Gastrocnemius medialis (tissue), 4 donors: ENCODE measurements around the gene FIBCD1. TPM values are rescaled to one million over a fixed set of nuclear protein-coding genes. Genes with fewer than 3 reads are reported as not detected.

Source experiments
- ATAC-seq, 2 donors: fragments of 150-250 bp; one replicate each; pipeline ENCODE4 v1.9.1; 2016
- DNase-seq, 2 donors: peaks; one replicate each; pipeline ENCODE4 v3.0.0-alpha.2; 2019
- H3K27ac ChIP-seq, 4 donors: fragments of 200-600 bp; sonication (generic); 1 replicate in 1 of 4; 2 replicates in 3 of 4; pipeline ENCODE4 v1.5.1; 2016 to 2018; ENCODE audit warnings: mild to moderate bottlenecking in 2 of 4, moderate library complexity in 1 of 4
- H3K27me3 ChIP-seq, 3 donors: fragments of 200-600 bp; sonication (generic) in 2 of 3; 1 replicate in 1 of 3; 2 replicates in 2 of 3; pipeline versions ENCODE4 v1.5.1 to v1.6.0; 2016 to 2019; ENCODE audit warnings: mild to moderate bottlenecking in 1 of 3, moderate library complexity in 1 of 3
- H3K36me3 ChIP-seq, 2 donors: fragments of 200-600 bp; sonication (generic) in 1 of 2; one replicate each; pipeline ENCODE4 v1.5.1; 2017 to 2018
- H3K4me1 ChIP-seq, 2 donors: fragments of 200-600 bp; sonication (generic) in 1 of 2; one replicate each; pipeline ENCODE4 v1.5.1; 2016 to 2017; ENCODE audit warnings: mild to moderate bottlenecking in 2 of 2
- H3K4me3 ChIP-seq, 4 donors: fragments of 200-600 bp; sonication (generic) in 3 of 4; 1 replicate in 1 of 4; 2 replicates in 3 of 4; pipeline ENCODE4 v1.5.1; 2016 to 2019; ENCODE audit warnings: mild to moderate bottlenecking in 2 of 4
- H3K9me3 ChIP-seq, 3 donors: fragments of 200-600 bp; sonication (generic) in 2 of 3; 1 replicate in 1 of 3; 2 replicates in 2 of 3; pipeline ENCODE4 v1.5.1; 2016 to 2019
- CTCF ChIP-seq, 5 experiments: fragments of 450-650 bp in 3 of 5; fragments of 200-600 bp in 2 of 5; sonication (generic) in 2 of 5; IDR thresholded peaks in 4 of 5; conservative IDR thresholded peaks in 1 of 5; 1 replicate in 4 of 5; 2 replicates in 1 of 5; pipeline ENCODE4 v1.5.1; 2016 to 2019; ENCODE audit warnings: antibody characterized with exemption in 5 of 5, mild to moderate bottlenecking in 3 of 5, moderate library complexity in 3 of 5
- POLR2A ChIP-seq, 2 donors: fragments of 450-650 bp; IDR thresholded peaks; one replicate each; pipeline ENCODE4 v1.6.1; 2017; ENCODE audit warnings: antibody characterized with exemption in 2 of 2, mild to moderate bottlenecking in 2 of 2, moderate library complexity in 2 of 2
- in situ Hi-C, 4 donors: fragments of 200-750 bp; cut with MboI; loops; one replicate each; pipeline versions ENCODE4 v1.15.0 to v1.8.0; 2017; ENCODE audit warnings: low sequenced_read_pairs in 4 of 4
- intact Hi-C: fragments of 100-400 bp; cut with DNase I; formaldehyde crosslinking; loops from one replicate; pipeline ENCODE4 v1.15.1; 2023; ENCODE audit warnings: low total_unique reads
- total RNA-seq, 4 donors: library from RNA; depleted of rRNA; stranded (reverse); fragments of >200 nt; gene quantifications; one replicate each; pipeline versions ENCODE4 v1.1.0 to v1.2.3, GENCODE V29; 2016

The FIBCD1 gene
- total RNA-seq, 4 donors from 2014 or later: not detected

GRCh38 chr9:130904070-130905044 lies 34.7 kb downstream of the FIBCD1 start:
- DNase-seq (no peak), ATAC-seq (no peak)
- H3K27me3 ChIP-seq: peaks cover 18 to 38% (median 30%) of the 10 kb centered on the region in 3 donors
- H3K27ac ChIP-seq: no peak overlapping the region
- no peak for TF ChIP-seq CTCF (IDR thresholded peaks at IDR 0.05 in 4 of 5, conservative IDR thresholded peaks at IDR 0.05 in 1 of 5)
- TF ChIP-seq POLR2A (IDR thresholded peaks at IDR 0.05): no peak
- no peak overlapping the region for H3K4me3 ChIP-seq
- H3K36me3 ChIP-seq: no peaks in the 10 kb centered on the region
- H3K9me3 ChIP-seq: no peaks in the 10 kb centered on the region
- intact Hi-C loops: no loop called here
- H3K4me1 ChIP-seq: no peaks in the 10 kb centered on the region
- in situ Hi-C loops: no loop called here

GRCh38 chr9:130903194-130904069 lies 35.6 kb downstream of the FIBCD1 start:
- no peak overlapping the region for H3K27ac ChIP-seq
- in situ Hi-C loops (no loop called here), intact Hi-C loops (no loop called here)
- peaks cover 22 to 42% (median 32%) of the 10 kb centered on the region in 3 donors for H3K27me3 ChIP-seq
- H3K4me1 ChIP-seq: no peaks in the 10 kb centered on the region
- DNase-seq (no peak), ATAC-seq (no peak)
- no peaks in the 10 kb centered on the region for H3K36me3 ChIP-seq
- H3K9me3 ChIP-seq: no peaks in the 10 kb centered on the region
- no peak overlapping the region for H3K4me3 ChIP-seq
- TF ChIP-seq POLR2A (IDR thresholded peaks at IDR 0.05) (no peak), CTCF (IDR thresholded peaks at IDR 0.05 in 4 of 5, conservative IDR thresholded peaks at IDR 0.05 in 1 of 5) (no peak)

GRCh38 chr9:130902204-130903185 lies 36.6 kb downstream of the FIBCD1 start:
- DNase-seq (no peak), ATAC-seq (no peak)

More at GRCh38 chr9:130902204-130903185, 36.6 kb downstream of the FIBCD1 start:
- no peak overlapping the region for H3K27ac ChIP-seq
- H3K36me3 ChIP-seq: no peaks in the 10 kb centered on the region
- no peaks in the 10 kb centered on the region for H3K4me1 ChIP-seq
- H3K27me3 ChIP-seq: peaks cover 28 to 48% (median 35%) of the 10 kb centered on the region in 3 donors
- in situ Hi-C loops (no loop called here), intact Hi-C loops (no loop called here)
- H3K4me3 ChIP-seq: no peak overlapping the region
- TF ChIP-seq CTCF (IDR thresholded peaks at IDR 0.05 in 4 of 5, conservative IDR thresholded peaks at IDR 0.05 in 1 of 5): no peak
- TF ChIP-seq POLR2A (IDR thresholded peaks at IDR 0.05): no peak
- H3K9me3 ChIP-seq: no peaks in the 10 kb centered on the region
